ENCODE results near the gene FAM151A.

FAM151A gene

GRCh38 chr1:54643736-54644135, 20.4 kb upstream of the FAM151A start:
- no peak overlapping the region for H3K14ac ChIP-seq (ENCODE audit: low read length in 2 of 2)
- H3K18ac ChIP-seq (ENCODE audit: low read depth in 1 of 2, low read length in 2 of 2) = no peak overlapping the region
- H2AK5ac ChIP-seq (ENCODE audit: low read length, severe bottlenecking) = no peak overlapping the region
- H3K9ac ChIP-seq (ENCODE audit: low read length) = no peak overlapping the region
- H2BK12ac ChIP-seq (ENCODE audit: low read length in 2 of 2) = no peak overlapping the region
- no peaks in the 10 kb centered on the region for H3K79me1 ChIP-seq (replicated peaks; ENCODE audit: low read length, poor library complexity, severe bottlenecking)
- no peak overlapping the region for H3K4me2 ChIP-seq (ENCODE audit: low read length, poor library complexity, severe bottlenecking)
- H3K4me1 ChIP-seq (ENCODE audit: control insufficient read depth, insufficient read depth, low read depth, low read length) = peaks cover 2% of the 10 kb centered on the region
- peaks cover 12 to 21% of the 10 kb centered on the region in 2 experiments for H3K27me3 ChIP-seq (ENCODE audit: control insufficient read depth in 1 of 2, insufficient read depth in 1 of 2, low read length in 2 of 2)
- no peak overlapping the region for H2AFZ ChIP-seq (ENCODE audit: low read depth, low read length)
- peaks cover 28% of the 10 kb centered on the region for H3K9me3 ChIP-seq (ENCODE audit: control insufficient read depth, low read length)
- H3K23ac ChIP-seq (ENCODE audit: low read length in 2 of 2) = no peak overlapping the region
- DNase-seq = no peak
- no peaks in the 10 kb centered on the region for H3K36me3 ChIP-seq (ENCODE audit: control insufficient read depth in 1 of 2, insufficient read depth in 2 of 2, low read depth in 1 of 2, low read length in 2 of 2)
- no peak overlapping the region for H2BK5ac ChIP-seq (ENCODE audit: low read depth, low read length, poor library complexity, severe bottlenecking)
- no peak overlapping the region for H3K4me3 ChIP-seq (ENCODE audit: insufficient read depth in 1 of 2, low read depth in 1 of 2, low read length in 2 of 2)
- no peak overlapping the region for H2BK120ac ChIP-seq (ENCODE audit: low read depth, low read length)
- H4K8ac ChIP-seq (ENCODE audit: low read length) = no peak overlapping the region
- H3K4ac ChIP-seq (ENCODE audit: low read depth in 1 of 2, low read length in 2 of 2) = no peak overlapping the region
- H3K27ac ChIP-seq (ENCODE audit: low read length, poor library complexity, severe bottlenecking) = no peak overlapping the region
- no peak overlapping the region for H4K91ac ChIP-seq (ENCODE audit: low read length)
- no peak overlapping the region for H2BK15ac ChIP-seq (ENCODE audit: low read depth, poor library complexity, severe bottlenecking)

GRCh38 chr1:54640863-54641836, 17.8 kb upstream of the FAM151A start, which contains the start of gene MROH7:
MROH7 (plus strand) TSS chr1:54641786; CDS start chr1:54652927, 11,141 bp downstream.
- no peak within 1 kb of the TSS for H3K4me2 ChIP-seq (ENCODE audit: low read length, poor library complexity, severe bottlenecking)

DNA sequence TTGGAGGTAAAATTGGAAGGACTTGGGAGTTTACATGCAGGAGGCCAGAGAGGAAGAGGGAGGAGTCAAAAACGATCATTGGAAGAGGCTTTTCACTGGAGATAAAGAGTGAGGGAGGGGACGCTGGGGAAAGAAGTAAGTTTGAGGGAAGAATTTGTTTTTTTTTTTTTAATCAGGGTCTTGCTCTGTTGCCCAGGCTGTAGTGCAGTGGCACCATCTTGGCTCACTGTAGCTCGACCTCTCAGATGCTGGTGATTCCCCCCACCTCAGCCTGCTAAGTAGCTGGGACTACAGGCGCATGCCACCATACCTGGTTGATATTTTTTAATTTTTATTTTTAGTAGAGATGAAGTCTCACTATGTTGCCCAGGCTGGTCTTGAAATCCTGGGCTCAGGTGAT, 17.0 kb upstream of the FAM151A start:
- Histone ChIP-seq H4K8ac (ENCODE audit: low read length) (no peak overlapping the region), H2BK5ac (ENCODE audit: low read depth, low read length, poor library complexity, severe bottlenecking) (no peak overlapping the region), H3K27ac (ENCODE audit: low read length, poor library complexity, severe bottlenecking) (no peak overlapping the region), H3K4me2 (ENCODE audit: low read length, poor library complexity, severe bottlenecking) (no peak overlapping the region), H3K9ac (ENCODE audit: low read length) (no peak overlapping the region), H3K23ac (ENCODE audit: low read length in 2 of 2) (no peak overlapping the region), H3K4me3 (ENCODE audit: insufficient read depth in 1 of 2, low read depth in 1 of 2, low read length in 2 of 2) (no peak overlapping the region), H3K79me1 (replicated peaks; ENCODE audit: low read length, poor library complexity, severe bottlenecking) (no peaks in the 10 kb centered on the region), H3K9me3 (ENCODE audit: control insufficient read depth, low read length) (peaks cover 28% of the 10 kb centered on the region), H3K4ac (ENCODE audit: low read depth in 1 of 2, low read length in 2 of 2) (no peak overlapping the region), H2AK5ac (ENCODE audit: low read length, severe bottlenecking) (no peak overlapping the region), H3K27me3 (ENCODE audit: control insufficient read depth in 1 of 2, insufficient read depth in 1 of 2, low read length in 2 of 2) (peaks cover 12 to 17% of the 10 kb centered on the region in 2 experiments), H3K36me3 (ENCODE audit: control insufficient read depth in 1 of 2, insufficient read depth in 2 of 2, low read depth in 1 of 2, low read length in 2 of 2) (no peaks in the 10 kb centered on the region), H2BK12ac (ENCODE audit: low read length in 2 of 2) (no peak overlapping the region), H2BK15ac (ENCODE audit: low read depth, poor library complexity, severe bottlenecking) (no peak overlapping the region), H3K14ac (ENCODE audit: low read length in 2 of 2) (no peak overlapping the region), H2AFZ (ENCODE audit: low read depth, low read length) (no peak overlapping the region), H3K18ac (ENCODE audit: low read depth in 1 of 2, low read length in 2 of 2) (no peak overlapping the region), H4K91ac (ENCODE audit: low read length) (no peak overlapping the region), H2BK120ac (ENCODE audit: low read depth, low read length) (no peak overlapping the region), H3K4me1 (ENCODE audit: control insufficient read depth, insufficient read depth, low read depth, low read length) (no peaks in the 10 kb centered on the region)
- no peak for DNase-seq
- WGBS = 73% methylated on average over 4 of the region's 4 CpGs

More at GRCh38 chr1:54640863-54641836, 17.8 kb upstream of the FAM151A start, which contains the start of gene MROH7:
- H3K27me3 ChIP-seq (ENCODE audit: control insufficient read depth in 1 of 2, insufficient read depth in 1 of 2, low read length in 2 of 2) = peaks cover 12 to 20% of the 10 kb centered on the region in 2 experiments
- H3K79me1 ChIP-seq (replicated peaks; ENCODE audit: low read length, poor library complexity, severe bottlenecking) = no peaks in the 10 kb centered on the region
- H3K36me3 ChIP-seq (ENCODE audit: control insufficient read depth in 1 of 2, insufficient read depth in 2 of 2, low read depth in 1 of 2, low read length in 2 of 2) = no peaks in the 10 kb centered on the region
- H3K9ac ChIP-seq (ENCODE audit: low read length) = no peak within 1 kb of the TSS
- H2BK12ac ChIP-seq (ENCODE audit: low read length in 2 of 2) = no peak within 1 kb of the TSS
- H3K23ac ChIP-seq (ENCODE audit: low read length in 2 of 2) = no peak within 1 kb of the TSS
- H2AK5ac ChIP-seq (ENCODE audit: low read length, severe bottlenecking) = no peak within 1 kb of the TSS
- no peak within 1 kb of the TSS for H3K18ac ChIP-seq (ENCODE audit: low read depth in 1 of 2, low read length in 2 of 2)
- H4K91ac ChIP-seq (ENCODE audit: low read length) = no peak within 1 kb of the TSS
- H3K27ac ChIP-seq (ENCODE audit: low read length, poor library complexity, severe bottlenecking) = no peak within 1 kb of the TSS
- WGBS = 65% methylated on average over 3 of the region's 8 CpGs
- H3K4ac ChIP-seq (ENCODE audit: low read depth in 1 of 2, low read length in 2 of 2) = no peak within 1 kb of the TSS
- no peak within 1 kb of the TSS for H4K8ac ChIP-seq (ENCODE audit: low read length)
- peaks cover 2% of the 10 kb centered on the region for H3K4me1 ChIP-seq (ENCODE audit: control insufficient read depth, insufficient read depth, low read depth, low read length)
- no peak within 1 kb of the TSS for H2BK15ac ChIP-seq (ENCODE audit: low read depth, poor library complexity, severe bottlenecking)
- H3K14ac ChIP-seq (ENCODE audit: low read length in 2 of 2) = no peak within 1 kb of the TSS
- H3K4me3 ChIP-seq (ENCODE audit: insufficient read depth in 1 of 2, low read depth in 1 of 2, low read length in 2 of 2) = no peak within 1 kb of the TSS
- H2BK5ac ChIP-seq (ENCODE audit: low read depth, low read length, poor library complexity, severe bottlenecking) = no peak within 1 kb of the TSS
- no peak within 1 kb of the TSS for H2AFZ ChIP-seq (ENCODE audit: low read depth, low read length)
- no peak within 1 kb of the TSS for H2BK120ac ChIP-seq (ENCODE audit: low read depth, low read length)
- DNase-seq = no peak
- H3K9me3 ChIP-seq (ENCODE audit: control insufficient read depth, low read length) = peaks cover 28% of the 10 kb centered on the region
